Hematopoietic multipotent progenitor cell treated with erythropoietin and hydrocortisone succinate and interleukin-3 and kit ligand, for 4 days (in vitro differentiated cells): ENCODE data around the gene JAK2.
"Not testable (repeated sequence)": the region's sequence is repeated elsewhere in the genome, so short reads cannot be mapped to it uniquely, and the experiment has no call there.

Source experiments
- DNase-seq: peaks from one replicate; pipeline ENCODE4 v3.0.0-alpha.2; 2015

The JAK2 gene

GRCh38 chr9:5043381-5043780 is 58.3 kb downstream of the JAK2 start:
- DNase-seq, result no peak

GRCh38 chr9:5044160-5044559 is 59.1 kb downstream of the JAK2 start:
- DNase-seq, result no peak

- no peak for DNase-seq
Observed at GRCh38 chr9:5052838-5053237, 67.8 kb downstream of the JAK2 start.

DNA sequence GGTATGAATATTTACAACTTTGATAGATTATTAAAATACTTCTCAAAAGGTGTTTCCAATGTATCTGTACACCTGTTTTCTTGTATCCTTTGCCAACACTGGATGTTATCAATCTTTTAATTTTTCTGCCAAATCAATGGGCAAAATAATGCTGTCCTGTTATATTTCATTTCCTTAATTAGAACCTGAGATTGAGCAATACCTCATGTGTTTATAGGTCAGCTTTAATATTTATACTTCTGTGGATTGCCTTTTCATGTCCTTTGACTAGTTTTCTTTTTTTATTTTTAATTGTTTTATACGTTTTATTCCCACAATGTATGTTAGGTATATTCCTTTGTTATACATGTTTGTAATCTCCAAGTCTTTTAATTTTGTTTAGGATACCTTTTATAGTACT is 77.6 kb downstream of the JAK2 start:
- no peak for DNase-seq

- no peak for DNase-seq
Observed at GRCh38 chr9:5072871-5073270, 87.8 kb downstream of the JAK2 start.

DNA sequence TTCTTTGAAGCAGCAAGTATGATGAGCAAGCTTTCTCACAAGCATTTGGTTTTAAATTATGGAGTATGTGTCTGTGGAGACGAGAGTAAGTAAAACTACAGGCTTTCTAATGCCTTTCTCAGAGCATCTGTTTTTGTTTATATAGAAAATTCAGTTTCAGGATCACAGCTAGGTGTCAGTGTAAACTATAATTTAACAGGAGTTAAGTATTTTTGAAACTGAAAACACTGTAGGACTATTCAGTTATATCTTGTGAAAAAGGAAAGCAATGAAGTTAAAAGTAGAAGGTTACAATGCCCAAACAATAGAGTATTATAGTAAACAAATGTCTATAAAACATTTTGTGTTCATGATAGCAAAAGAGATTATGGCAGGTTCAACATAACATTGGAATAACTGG is 88.6 kb downstream of the JAK2 start:
- no peak for DNase-seq

DNA sequence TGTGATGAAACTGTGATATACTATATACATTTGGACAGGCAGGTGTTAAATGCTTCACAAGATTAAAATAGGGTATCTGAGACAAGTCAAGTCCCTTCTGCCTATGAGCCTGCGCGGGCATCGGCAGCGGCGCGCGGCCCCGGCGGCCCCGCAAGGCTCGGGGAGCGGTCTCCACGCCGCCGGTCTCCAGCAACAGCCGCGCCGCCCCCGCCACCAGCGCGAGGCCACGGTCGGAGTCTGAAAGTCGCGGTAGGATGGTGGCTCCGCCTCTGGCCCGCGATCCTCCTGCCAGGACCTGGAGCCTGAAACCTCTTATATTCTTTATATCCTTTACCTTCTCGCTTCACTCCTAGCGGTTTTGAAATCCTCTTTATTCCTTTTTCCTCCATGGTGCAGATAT is 100.9 kb downstream of the JAK2 start:
- no peak for DNase-seq

DNA sequence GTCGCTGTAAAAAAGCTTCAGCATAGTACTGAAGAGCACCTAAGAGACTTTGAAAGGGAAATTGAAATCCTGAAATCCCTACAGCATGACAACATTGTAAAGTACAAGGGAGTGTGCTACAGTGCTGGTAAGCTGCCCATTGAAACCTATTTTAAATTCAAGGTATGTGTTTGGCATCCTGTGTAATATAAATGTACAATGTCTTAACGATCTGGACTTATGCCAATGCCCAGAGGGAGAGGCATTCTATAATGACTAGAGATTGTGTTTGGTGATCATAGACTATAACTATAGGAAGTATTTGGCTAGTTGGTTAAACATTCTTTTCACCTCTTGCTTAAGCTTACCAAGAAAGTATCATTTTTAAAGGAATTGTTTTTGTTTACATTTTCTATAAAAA is 104.7 kb downstream of the JAK2 start:
- DNase-seq, result no peak

DNA sequence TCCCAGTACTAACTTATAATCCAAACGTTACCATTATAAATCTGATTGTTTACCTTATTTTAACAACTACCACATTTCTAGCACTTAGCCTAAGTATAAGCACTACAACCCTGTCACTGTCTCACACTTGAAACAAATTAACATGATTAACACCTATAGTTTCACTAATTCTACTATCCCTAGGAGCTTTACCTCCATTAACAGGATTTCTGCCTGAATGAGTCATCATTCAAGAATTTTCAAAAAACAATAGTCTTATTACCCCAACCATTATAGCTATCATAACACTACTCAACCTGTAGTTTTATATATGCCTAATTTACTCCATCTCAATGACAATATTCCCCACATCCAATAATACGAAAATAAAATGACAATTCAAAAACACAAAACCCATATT is 110.7 kb downstream of the JAK2 start:
- DNase-seq, result no peak

DNA sequence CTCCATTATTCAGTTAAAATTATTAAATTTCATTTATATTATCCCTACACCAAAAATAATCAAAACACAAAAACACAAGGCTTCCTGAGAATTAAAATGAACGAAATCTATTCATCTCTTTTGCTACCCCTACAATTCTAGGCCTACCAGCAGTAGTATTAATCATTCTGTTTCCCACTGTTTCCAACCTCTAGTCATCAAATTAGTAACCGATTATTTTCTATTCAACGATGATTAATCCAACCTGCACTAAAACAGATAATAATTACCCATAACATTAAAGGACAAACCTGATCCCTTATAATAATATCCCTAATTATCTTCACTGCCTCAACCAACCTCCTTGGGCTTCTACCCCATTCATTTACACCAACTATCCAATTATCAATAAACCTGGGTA is 114.4 kb downstream of the JAK2 start:
- no peak for DNase-seq

GRCh38 chr9:5101127-5101526 is 116.1 kb downstream of the JAK2 start:
- DNase-seq, result not testable (repeated sequence)

DNA sequence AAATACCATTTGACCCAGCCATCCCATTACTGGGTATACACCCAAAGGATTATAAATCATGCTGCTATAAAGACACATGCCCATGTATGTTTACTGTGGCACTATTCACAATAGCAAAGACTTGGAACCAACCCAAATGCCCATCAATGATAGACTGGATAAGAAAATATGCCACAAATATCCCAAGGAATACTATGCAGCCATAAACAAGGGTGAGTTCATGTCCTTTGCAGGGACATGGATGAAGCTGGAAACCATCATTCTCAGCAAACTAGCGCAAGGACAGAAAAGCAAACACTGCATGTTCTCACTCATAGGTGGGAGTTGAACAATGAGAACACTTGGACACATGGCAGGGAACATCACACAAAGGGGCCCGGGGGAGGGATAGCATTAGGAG is 121.4 kb downstream of the JAK2 start:
- DNase-seq, result not testable (repeated sequence)

- no peak for DNase-seq
Observed at GRCh38 chr9:5110867-5111681, 126.0 kb downstream of the JAK2 start.

DNA sequence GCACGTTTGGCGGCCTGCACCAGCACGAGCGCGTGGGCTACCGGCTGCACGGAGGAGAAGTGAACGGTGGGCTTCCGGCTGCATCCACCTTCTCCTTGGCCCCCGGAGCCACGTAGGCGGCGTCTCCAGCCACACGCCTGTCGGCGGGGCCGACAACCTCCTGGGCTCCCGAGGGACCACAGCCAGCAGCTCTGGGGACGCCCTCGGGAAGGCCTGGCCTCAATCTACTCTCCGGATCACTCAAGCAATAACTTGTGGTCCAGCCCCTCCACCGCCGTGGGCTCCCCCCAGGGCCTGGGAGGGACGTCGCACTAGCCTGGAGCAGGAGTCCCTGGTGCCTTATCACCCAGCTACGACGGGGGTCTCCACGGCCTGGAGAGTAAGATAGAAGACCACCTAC is 126.6 kb downstream of the JAK2 start:
- DNase-seq, result no peak

DNA sequence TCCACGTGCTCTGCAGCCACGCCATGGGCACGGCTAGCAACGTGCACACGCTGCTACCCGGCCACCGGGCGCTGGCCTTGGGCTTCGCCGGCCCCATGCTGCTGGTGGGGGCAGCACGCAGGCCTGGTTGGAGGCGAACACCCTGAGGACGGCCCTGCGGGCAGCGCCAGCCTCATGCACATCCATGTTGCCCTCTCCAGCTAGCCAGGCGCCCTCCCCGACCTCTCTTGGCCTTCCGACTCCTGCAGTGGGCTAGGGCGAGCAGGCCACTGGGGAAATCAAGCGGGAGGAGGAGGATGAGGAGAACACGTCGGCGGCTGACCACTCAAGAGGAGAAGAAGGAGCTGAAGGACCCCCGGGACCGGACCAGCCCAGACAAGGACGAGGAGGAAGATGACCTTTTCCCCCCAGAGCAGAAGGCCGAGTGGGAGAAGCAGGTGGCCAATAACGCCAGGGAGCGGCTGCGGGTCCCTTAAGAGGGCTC is 127.1 kb downstream of the JAK2 start:
- no peak for DNase-seq

- DNase-seq, result no peak
Observed at GRCh38 chr9:5112646-5113045, 127.6 kb downstream of the JAK2 start.

DNA sequence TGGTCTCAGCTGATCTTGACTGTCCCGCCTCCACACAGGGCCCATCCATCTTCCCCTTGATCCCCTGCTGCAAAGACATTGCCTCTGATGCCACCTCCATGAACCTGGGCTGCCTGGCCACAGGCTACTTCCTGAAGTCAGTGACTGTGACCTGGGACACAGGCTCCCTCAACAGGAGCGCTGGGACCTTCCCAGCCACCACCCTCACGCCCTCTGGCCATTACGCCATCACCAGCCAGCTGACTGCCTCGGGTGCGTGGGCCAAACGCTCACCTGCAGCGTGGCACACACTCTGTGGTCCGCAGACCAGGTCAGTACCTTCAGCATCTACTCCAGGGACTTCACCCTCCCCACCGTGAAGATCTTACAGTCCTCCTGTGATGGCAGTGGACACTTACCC is 128.5 kb downstream of the JAK2 start:
- DNase-seq, result no peak

DNA sequence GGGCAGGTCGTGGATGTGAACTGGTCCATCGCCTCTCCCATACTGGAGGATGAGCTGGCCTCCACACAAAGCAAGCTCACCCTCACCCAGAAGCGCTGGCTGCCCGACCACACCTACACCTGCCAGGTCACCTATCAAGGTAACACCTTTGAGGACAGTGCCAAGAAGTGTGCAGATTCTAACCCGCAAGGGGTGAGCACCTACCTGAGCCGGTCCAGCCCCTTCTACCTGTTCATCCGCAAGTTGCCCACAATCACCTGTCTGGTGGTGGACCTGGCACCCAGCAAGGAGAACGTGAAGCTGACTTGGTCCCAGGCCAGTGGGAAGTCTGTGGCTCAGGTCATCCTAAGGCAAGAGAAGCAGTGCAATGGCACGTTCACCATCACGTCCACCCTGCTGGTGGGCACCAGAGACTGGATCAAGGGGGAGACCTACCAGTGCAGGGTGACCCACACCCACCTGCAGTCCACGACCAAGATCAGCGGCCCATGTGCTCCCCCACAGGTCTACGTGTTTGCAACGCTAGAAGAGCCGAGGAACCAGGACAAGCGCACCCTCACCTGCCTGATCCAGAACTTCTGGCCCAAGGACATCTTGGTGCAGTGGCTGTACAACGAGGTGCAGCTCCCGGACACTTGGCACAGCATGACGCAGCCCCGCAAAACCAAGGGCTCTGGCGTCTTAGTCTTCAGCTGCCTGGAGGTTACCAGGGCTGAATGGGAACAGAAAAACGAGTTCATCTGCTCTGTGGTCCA is 129.1 kb downstream of the JAK2 start:
- no peak for DNase-seq

DNA sequence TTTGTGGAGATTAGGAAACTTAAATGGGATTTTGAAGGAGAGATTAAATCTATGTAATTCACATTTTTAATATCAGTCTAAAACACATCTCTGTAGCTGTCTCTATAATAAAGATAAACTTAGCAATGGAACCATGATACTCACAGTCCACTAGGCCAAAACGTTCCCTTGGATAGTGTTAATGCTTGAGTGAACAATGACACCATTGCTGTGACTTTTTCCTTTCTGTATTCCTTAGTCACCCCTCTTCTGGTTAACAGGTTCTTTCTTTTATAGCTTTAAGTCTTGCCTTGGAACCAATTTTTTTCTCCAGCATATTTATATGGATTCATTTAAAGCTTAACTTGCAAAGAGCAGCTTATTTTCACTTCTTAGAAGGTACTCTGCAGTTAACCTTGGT is 137.0 kb downstream of the JAK2 start:
- no peak for DNase-seq

DNA sequence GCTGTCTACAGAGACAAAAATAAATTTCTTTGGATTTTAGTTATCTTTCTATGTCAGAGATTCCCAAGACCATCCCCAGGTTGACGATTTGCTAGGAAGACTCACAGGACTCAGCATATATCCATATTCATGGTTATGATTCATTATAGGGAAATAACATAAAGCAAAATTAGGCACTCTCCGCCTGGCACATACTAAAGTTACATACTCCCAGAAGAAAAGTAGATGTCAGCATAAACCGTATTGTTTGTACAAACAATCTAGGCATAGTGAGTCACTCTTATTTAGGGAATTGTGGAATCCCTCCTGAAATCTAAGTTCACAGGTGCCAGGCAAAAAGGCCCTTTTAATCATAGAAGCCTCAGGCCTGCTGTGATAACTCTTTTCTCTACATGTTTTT is 137.4 kb downstream of the JAK2 start:
- no peak for DNase-seq

DNA sequence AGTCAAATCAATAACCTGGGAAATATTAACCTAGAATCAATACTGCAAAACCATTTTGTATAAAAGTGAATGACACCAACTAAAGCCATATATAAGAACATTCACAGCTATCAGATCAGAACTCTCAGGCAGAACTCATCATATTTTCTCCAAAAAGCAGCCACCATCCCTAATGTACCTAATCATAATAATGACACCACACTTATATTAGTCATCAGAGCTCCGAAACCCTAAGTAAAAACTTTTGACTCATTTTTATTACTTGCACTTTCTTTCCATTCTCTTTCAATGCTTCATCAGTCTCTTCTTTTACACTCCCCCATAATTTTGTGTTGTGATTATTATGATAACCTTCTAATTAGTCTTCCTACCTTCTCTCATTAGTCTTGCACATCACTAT is 155.1 kb downstream of the JAK2 start:
- DNase-seq, result no peak

DNA sequence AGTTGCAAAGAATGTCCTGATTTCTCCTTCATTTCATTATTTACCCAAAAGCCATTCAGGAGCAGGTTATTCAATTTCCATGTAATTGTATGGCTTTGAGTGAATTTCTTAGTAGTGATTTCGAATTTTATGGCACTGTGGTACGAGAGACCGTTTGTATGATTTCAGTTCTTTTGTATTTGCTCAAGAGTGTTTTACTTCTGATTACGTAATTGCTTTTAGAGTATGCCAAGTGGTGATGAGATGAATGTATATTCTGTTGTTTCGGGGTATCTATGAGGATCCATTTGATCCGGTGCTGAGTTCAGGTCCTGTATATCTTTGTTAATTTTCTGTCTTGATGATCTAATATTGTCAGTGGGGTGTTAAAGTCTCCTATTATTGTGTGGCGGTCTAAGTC is 159.1 kb downstream of the JAK2 start:
- no peak for DNase-seq

GRCh38 chr9:5146241-5146640 is 161.2 kb downstream of the JAK2 start:
- no peak for DNase-seq
